ENCODE data around the gene LIPA. TPM values are rescaled to one million over a fixed set of nuclear protein-coding genes. Genes with fewer than 3 reads are reported as not detected.
A peak's percentile ranks its signal among the peaks of the same experiment; 100 is the strongest.

Gene LIPA
- total RNA-seq, 2 donors from 2014 or later, result 17.7 to 18.4 TPM

- H3K27ac Mint-ChIP-seq, result peak overlapping the region; percentile 7
- no peaks in the 10 kb centered on the region for H3K27me3 Mint-ChIP-seq (ENCODE audit: insufficient read depth)
- TF ChIP-seq CTCF (conservative IDR thresholded peaks at IDR 0.05), result no peak
- no peaks in the 10 kb centered on the region for H3K4me1 ChIP-seq (ENCODE audit: control insufficient read depth, insufficient read depth, low read length)
- peaks cover 27% of the 10 kb centered on the region for H3K4me1 Mint-ChIP-seq
- no peaks in the 10 kb centered on the region for H3K36me3 ChIP-seq (ENCODE audit: control insufficient read depth, insufficient read depth, low read length)
- DNase-seq, result peak; percentile 68
- no peaks in the 10 kb centered on the region for H3K27me3 ChIP-seq (ENCODE audit: control insufficient read depth, insufficient read depth, low read length, poor library complexity, severe bottlenecking)
- no peak overlapping the region for H3K4me3 ChIP-seq (ENCODE audit: low read length)
- peaks cover 19% of the 10 kb centered on the region for H3K9me3 Mint-ChIP-seq
- H3K27ac ChIP-seq (ENCODE audit: low read depth, low read length), result peak overlapping the region; percentile 3
- H3K4me3 Mint-ChIP-seq, result no peak overlapping the region
- H3K36me3 Mint-ChIP-seq (ENCODE audit: low read depth), result peaks cover 8% of the 10 kb centered on the region
- H3K9ac ChIP-seq (ENCODE audit: extremely low read depth, low read length, poor library complexity, severe bottlenecking), result no peak overlapping the region
- no peaks in the 10 kb centered on the region for H3K9me3 ChIP-seq (ENCODE audit: control insufficient read depth, low read length)
- WGBS, 2 experiments (ENCODE audit: insufficient coverage in 1 of 2, insufficient read length in 1 of 2), result 39 to 46% methylated on average over 4 of the region's 4 CpGs
Observed at GRCh38 chr10:89283936-89284475, 32.4 kb upstream of the LIPA start.

- peaks cover 30% of the 10 kb centered on the region for H3K4me1 Mint-ChIP-seq
- peak overlapping the region; percentile 3 for H3K27ac ChIP-seq (ENCODE audit: low read depth, low read length)
- H3K9ac ChIP-seq (ENCODE audit: extremely low read depth, low read length, poor library complexity, severe bottlenecking), result no peak overlapping the region
- DNase-seq, result no peak
- H3K27me3 ChIP-seq (ENCODE audit: control insufficient read depth, insufficient read depth, low read length, poor library complexity, severe bottlenecking), result no peaks in the 10 kb centered on the region
- H3K9me3 ChIP-seq (ENCODE audit: control insufficient read depth, low read length), result no peaks in the 10 kb centered on the region
- H3K4me3 ChIP-seq (ENCODE audit: low read length), result no peak overlapping the region
- WGBS, 2 experiments (ENCODE audit: insufficient coverage in 1 of 2, insufficient read length in 1 of 2), result 88 to 100% methylated on average over 1 to 6 of the region's 6 CpGs
- no peak overlapping the region for H3K4me3 Mint-ChIP-seq
- peaks cover 8% of the 10 kb centered on the region for H3K36me3 Mint-ChIP-seq (ENCODE audit: low read depth)
- peaks cover 19% of the 10 kb centered on the region for H3K9me3 Mint-ChIP-seq
- TF ChIP-seq CTCF (conservative IDR thresholded peaks at IDR 0.05), result no peak
- peak overlapping the region; percentile 7 for H3K27ac Mint-ChIP-seq
- H3K4me1 ChIP-seq (ENCODE audit: control insufficient read depth, insufficient read depth, low read length), result no peaks in the 10 kb centered on the region
- no peaks in the 10 kb centered on the region for H3K36me3 ChIP-seq (ENCODE audit: control insufficient read depth, insufficient read depth, low read length)
- H3K27me3 Mint-ChIP-seq (ENCODE audit: insufficient read depth), result no peaks in the 10 kb centered on the region
Observed at GRCh38 chr10:89283025-89283935, 31.7 kb upstream of the LIPA start.

- Histone ChIP-seq H3K27me3 (ENCODE audit: control insufficient read depth, insufficient read depth, low read length, poor library complexity, severe bottlenecking) (no peaks in the 10 kb centered on the region), H3K4me3 (ENCODE audit: low read length) (no peak overlapping the region), H3K4me1 (ENCODE audit: control insufficient read depth, insufficient read depth, low read length) (peaks cover 5% of the 10 kb centered on the region), H3K9ac (ENCODE audit: extremely low read depth, low read length, poor library complexity, severe bottlenecking) (no peak overlapping the region), H3K9me3 (ENCODE audit: control insufficient read depth, low read length) (no peaks in the 10 kb centered on the region), H3K27ac (ENCODE audit: low read depth, low read length) (no peak overlapping the region), H3K36me3 (ENCODE audit: control insufficient read depth, insufficient read depth, low read length) (no peaks in the 10 kb centered on the region)
- 87% methylated on average over 2 to 4 of the region's 4 CpGs for WGBS, 2 experiments (ENCODE audit: insufficient coverage in 1 of 2, insufficient read length in 1 of 2)
- Mint-ChIP-seq H3K4me1 (peaks cover 45% of the 10 kb centered on the region), H3K36me3 (ENCODE audit: low read depth) (peaks cover 8% of the 10 kb centered on the region), H3K4me3 (no peak overlapping the region), H3K9me3 (peaks cover 19% of the 10 kb centered on the region), H3K27ac (no peak overlapping the region), H3K27me3 (ENCODE audit: insufficient read depth) (no peaks in the 10 kb centered on the region)
- no peak for TF ChIP-seq CTCF (conservative IDR thresholded peaks at IDR 0.05)
- no peak for DNase-seq
Observed at GRCh38 chr10:89281606-89282395, 30.2 kb upstream of the LIPA start.
